Measurements from ENCODE around the gene NRBP1. TPM values are rescaled to one million over a fixed set of nuclear protein-coding genes. Genes with fewer than 3 reads are reported as not detected.

Gene NRBP1
- total RNA-seq, 4 donors from 2014 or later = 74.8 to 96.0 (median 85.8) TPM

- WGBS = 43% methylated on average over 20 of the region's 67 CpGs
- intact Hi-C loops (cut with DNase I) = no loop called here
Measured at GRCh38 chr2:27380626-27381545, 47.5 kb upstream of the NRBP1 start, which contains the start of gene ZNF513. Gene ZNF513 (minus strand): TSS chr2:27380734. CDS start chr2:27380526, 208 bp downstream.

GRCh38 chr2:27381577-27382181 lies 46.8 kb upstream of the NRBP1 start:
- Histone ChIP-seq H3K27me3 (no peaks in the 10 kb centered on the region), H3K27ac (replicated peaks in 1 of 4) (peak overlapping the region; percentile 85 to 93 (median 88)), H3K9me3 (no peaks in the 10 kb centered on the region), H3K36me3 (peaks cover 29 to 75% (median 69%) of the 10 kb centered on the region in 4 donors), H3K4me1 (peaks cover 19 to 43% (median 28%) of the 10 kb centered on the region in 4 donors), H3K4me3 (peak overlapping the region in 1 of 4 donors; percentile 74)
- no peak for DNase-seq (ENCODE audit: extremely low spot score)
- TF ChIP-seq EP300 (IDR thresholded peaks at IDR 0.05) = no peak
- TF ChIP-seq POLR2AphosphoS5 (IDR thresholded peaks at IDR 0.05) = no peak
- no peak for TF ChIP-seq CTCF (IDR thresholded peaks at IDR 0.05)
- TF ChIP-seq POLR2A (IDR thresholded peaks at IDR 0.05; ENCODE audit: low read depth) = no peak
- intact Hi-C loops (cut with DNase I) = no loop called here
- WGBS = 95% methylated on average over 10 of the region's 10 CpGs

More at GRCh38 chr2:27380626-27381545, 47.5 kb upstream of the NRBP1 start, which contains the start of gene ZNF513:
- peaks cover 19 to 45% (median 28%) of the 10 kb centered on the region in 4 donors for H3K4me1 ChIP-seq
- no peaks in the 10 kb centered on the region for H3K9me3 ChIP-seq
- peak within 1 kb of the TSS; percentile 85 to 93 (median 88) for H3K27ac ChIP-seq (replicated peaks in 1 of 4)
- DNase-seq (ENCODE audit: extremely low spot score) = peak; percentile 99
- peaks cover 34 to 75% (median 72%) of the 10 kb centered on the region in 4 donors for H3K36me3 ChIP-seq
- TF ChIP-seq EP300 (IDR thresholded peaks at IDR 0.05) = no peak
- TF ChIP-seq POLR2A (IDR thresholded peaks at IDR 0.05; ENCODE audit: low read depth) = no peak
- TF ChIP-seq POLR2AphosphoS5 (IDR thresholded peaks at IDR 0.05) = peak; percentile 84 to 95
- TF ChIP-seq CTCF (IDR thresholded peaks at IDR 0.05) = no peak
- H3K27me3 ChIP-seq = no peaks in the 10 kb centered on the region
- H3K4me3 ChIP-seq = peak within 1 kb of the TSS; percentile 69 to 92 (median 77)

- Histone ChIP-seq H3K27me3 (no peaks in the 10 kb centered on the region), H3K27ac (replicated peaks in 1 of 4) (no peak overlapping the region), H3K36me3 (peaks cover 10 to 22% (median 18%) of the 10 kb centered on the region in 4 donors), H3K4me1 (no peaks in the 10 kb centered on the region), H3K9me3 (no peaks in the 10 kb centered on the region), H3K4me3 (no peak overlapping the region)
- intact Hi-C loops (cut with DNase I) = no loop called here
- 96% methylated on average over 9 of the region's 9 CpGs for WGBS
- TF ChIP-seq POLR2A (IDR thresholded peaks at IDR 0.05; ENCODE audit: low read depth) (no peak), POLR2AphosphoS5 (IDR thresholded peaks at IDR 0.05) (no peak), CTCF (IDR thresholded peaks at IDR 0.05) (no peak), EP300 (IDR thresholded peaks at IDR 0.05) (no peak)
- no peak for DNase-seq (ENCODE audit: extremely low spot score)
Measured at GRCh38 chr2:27390822-27391679, 37.4 kb upstream of the NRBP1 start.

GRCh38 chr2:27393225-27393624 lies 35.2 kb upstream of the NRBP1 start:
- peaks cover 7 to 14% (median 11%) of the 10 kb centered on the region in 4 donors for H3K36me3 ChIP-seq
- H3K4me3 ChIP-seq = no peak overlapping the region
- H3K4me1 ChIP-seq = no peaks in the 10 kb centered on the region
- 98% methylated on average over 33 of the region's 33 CpGs for WGBS
- H3K9me3 ChIP-seq = no peaks in the 10 kb centered on the region
- no peak overlapping the region for H3K27ac ChIP-seq (replicated peaks in 1 of 4)
- no peaks in the 10 kb centered on the region for H3K27me3 ChIP-seq
- TF ChIP-seq POLR2A (IDR thresholded peaks at IDR 0.05; ENCODE audit: low read depth) (no peak), CTCF (IDR thresholded peaks at IDR 0.05) (no peak), EP300 (IDR thresholded peaks at IDR 0.05) (no peak), POLR2AphosphoS5 (IDR thresholded peaks at IDR 0.05) (no peak)
- intact Hi-C loops (cut with DNase I) = no loop called here
- no peak for DNase-seq (ENCODE audit: extremely low spot score)

All from esophagus muscularis mucosa (tissue), 4 donors.